Activated CD8-positive, alpha-beta T cell treated with anti-CD3 and anti-CD28 coated beads for 36 hours (primary cell): ENCODE measurements around the gene MBD1. TPM values are rescaled to one million over a fixed set of nuclear protein-coding genes. Genes with fewer than 3 reads are reported as not detected.

ENCODE experiments used
- ATAC-seq: fragments of 200-7000 bp; cut with Tn5 transposase; one replicate; pipeline ENCODE4 v1.10.0; 2021; ENCODE audit warnings: mild to moderate bottlenecking, moderate library complexity
- CTCF ChIA-PET: fragments of 350-600 bp; sonication (Branson Sonifier 250); formaldehyde crosslinking; loops from one replicate; lab custom pipeline; 2021; ENCODE audit warnings: antibody characterized with exemption; lab: Charles Lee
- POLR2A ChIA-PET: fragments of 350-600 bp; sonication (Branson Sonifier 250); formaldehyde crosslinking; loops from one replicate; lab custom pipeline; 2021; ENCODE audit warnings: antibody characterized with exemption; lab: Charles Lee
- DNase-seq: peaks from one replicate; pipeline ENCODE4 v3.0.0-alpha.2; 2020
- H3K27ac Mint-ChIP-seq: one replicate; pipeline ENCODE4 v1.8.0; 2021; ENCODE audit warnings: mild to moderate bottlenecking, mixed read lengths
- H3K27me3 Mint-ChIP-seq: one replicate; pipeline ENCODE4 v1.8.0; 2021; ENCODE audit warnings: mixed read lengths
- H3K36me3 Mint-ChIP-seq: one replicate; pipeline ENCODE4 v1.8.0; 2021; ENCODE audit warnings: low read depth, mixed read lengths
- H3K4me1 Mint-ChIP-seq: one replicate; pipeline ENCODE4 v1.8.0; 2021; ENCODE audit warnings: low read depth, mixed read lengths
- H3K4me3 Mint-ChIP-seq: one replicate; pipeline ENCODE4 v1.8.0; 2021; ENCODE audit warnings: mild to moderate bottlenecking, moderate library complexity, mixed read lengths
- H3K9me3 Mint-ChIP-seq: one replicate; pipeline ENCODE4 v1.8.0; 2021; ENCODE audit warnings: mixed read lengths
- CTCF ChIP-seq: fragments of 200-600 bp; IDR thresholded peaks from one replicate; pipeline ENCODE4 v1.8.0; 2022; ENCODE audit warnings: antibody characterized with exemption, mild to moderate bottlenecking
- intact Hi-C: fragments of 100-400 bp; cut with micrococcal nuclease; formaldehyde crosslinking; loops from one replicate; pipeline ENCODE4 v1.10.0; 2022
- total RNA-seq, 2 experiments: library from RNA; stranded (reverse); gene quantifications; one replicate each; pipeline ENCODE4 v1.2.3, GENCODE V29; 2021

MBD1 gene
- total RNA-seq, 2 experiments from 2014 or later: 67.4 to 69.0 TPM

- Mint-ChIP-seq H3K9me3 (peaks cover 4% of the 10 kb centered on the region), H3K4me3 (peak overlapping the region; percentile 83), H3K4me1 (peaks cover 16% of the 10 kb centered on the region), H3K27ac (no peak overlapping the region), H3K36me3 (no peaks in the 10 kb centered on the region), H3K27me3 (peaks cover 7% of the 10 kb centered on the region)
- ATAC-seq (no peak), DNase-seq (no peak)
- intact Hi-C loops: no loop called here
- no peak for TF ChIP-seq CTCF
- CTCF ChIA-PET: interaction anchor here (1.8 to 2.3 kb wide), 2 partner anchors 38 to 50 kb away, joined by 6 to 11 read pairs; no protein-coding TSS in a partner anchor
- POLR2A ChIA-PET: interaction anchor here (1.0 kb wide), 1 partner anchor 9 kb away, joined by 5 read pairs; no protein-coding TSS in a partner anchor
These were observed 25.6 kb upstream of the MBD1 start for GRCh38 chr18:50306944-50307343.

- intact Hi-C loops: no loop called here
- Mint-ChIP-seq H3K36me3 (no peaks in the 10 kb centered on the region), H3K27ac (no peak overlapping the region), H3K4me1 (peaks cover 7% of the 10 kb centered on the region), H3K4me3 (no peak overlapping the region), H3K9me3 (peaks cover 4% of the 10 kb centered on the region), H3K27me3 (peaks cover 25% of the 10 kb centered on the region)
- ATAC-seq: no peak
- DNase-seq: no peak
- ChIA-PET CTCF (no interaction called here), POLR2A (no interaction called here)
- no peak for TF ChIP-seq CTCF
These were observed 19.8 kb upstream of the MBD1 start for GRCh38 chr18:50301074-50301473.

- intact Hi-C loops: no loop called here
- POLR2A ChIA-PET: no interaction called here
- no peak for TF ChIP-seq CTCF
- no peak for DNase-seq
- H3K36me3 Mint-ChIP-seq: no peaks in the 10 kb centered on the region
- ATAC-seq: no peak
- CTCF ChIA-PET: interaction anchor here (2.9 kb wide), 1 partner anchor 57 kb away, joined by 15 read pairs; no protein-coding TSS in a partner anchor
- H3K27me3 Mint-ChIP-seq: peaks cover 22% of the 10 kb centered on the region
- no peaks in the 10 kb centered on the region for H3K9me3 Mint-ChIP-seq
- H3K27ac Mint-ChIP-seq: no peak overlapping the region
- H3K4me3 Mint-ChIP-seq: no peak overlapping the region
- peaks cover 7% of the 10 kb centered on the region for H3K4me1 Mint-ChIP-seq
These were observed 18.5 kb upstream of the MBD1 start for GRCh38 chr18:50299626-50300388.

GRCh38 chr18:50298443-50299284 is 17.3 kb upstream of the MBD1 start:
- ChIA-PET POLR2A (interaction anchor here (1.0 kb wide), 1 partner anchor 9 kb away, joined by 5 read pairs; no protein-coding TSS in a partner anchor), CTCF (interaction anchor here (0.7 to 2.9 kb wide), 3 partner anchors 9 to 58 kb away, joined by 3 to 15 read pairs (median 5); no protein-coding TSS in a partner anchor)
- Mint-ChIP-seq H3K4me3 (peak overlapping the region; percentile 69), H3K27ac (no peak overlapping the region), H3K4me1 (peaks cover 7% of the 10 kb centered on the region), H3K36me3 (no peaks in the 10 kb centered on the region), H3K9me3 (no peaks in the 10 kb centered on the region), H3K27me3 (peaks cover 22% of the 10 kb centered on the region)
- TF ChIP-seq CTCF: no peak
- intact Hi-C loops: no loop called here
- ATAC-seq (no peak), DNase-seq (no peak)
